22Rv1 (cell line): Measurements from ENCODE around the gene CMBL.

Source experiments
- H3K27ac ChIP-seq: fragments of 450-650 bp; 2 replicates; pipeline ENCODE4 v1.5.1; 2017
- ZFX ChIP-seq: fragments of 450-650 bp; IDR thresholded peaks from 2 replicates; pipeline ENCODE4 v1.6.1; 2017; ENCODE audit warnings: antibody characterized with exemption, borderline replicate concordance
- TF ChIP-seq, protein P1 (sequence below): fragments of 450-650 bp; IDR thresholded peaks from 2 replicates; pipeline ENCODE4 v1.5.1; 2017; ENCODE audit warnings: mild to moderate bottlenecking

Gene CMBL

DNA sequence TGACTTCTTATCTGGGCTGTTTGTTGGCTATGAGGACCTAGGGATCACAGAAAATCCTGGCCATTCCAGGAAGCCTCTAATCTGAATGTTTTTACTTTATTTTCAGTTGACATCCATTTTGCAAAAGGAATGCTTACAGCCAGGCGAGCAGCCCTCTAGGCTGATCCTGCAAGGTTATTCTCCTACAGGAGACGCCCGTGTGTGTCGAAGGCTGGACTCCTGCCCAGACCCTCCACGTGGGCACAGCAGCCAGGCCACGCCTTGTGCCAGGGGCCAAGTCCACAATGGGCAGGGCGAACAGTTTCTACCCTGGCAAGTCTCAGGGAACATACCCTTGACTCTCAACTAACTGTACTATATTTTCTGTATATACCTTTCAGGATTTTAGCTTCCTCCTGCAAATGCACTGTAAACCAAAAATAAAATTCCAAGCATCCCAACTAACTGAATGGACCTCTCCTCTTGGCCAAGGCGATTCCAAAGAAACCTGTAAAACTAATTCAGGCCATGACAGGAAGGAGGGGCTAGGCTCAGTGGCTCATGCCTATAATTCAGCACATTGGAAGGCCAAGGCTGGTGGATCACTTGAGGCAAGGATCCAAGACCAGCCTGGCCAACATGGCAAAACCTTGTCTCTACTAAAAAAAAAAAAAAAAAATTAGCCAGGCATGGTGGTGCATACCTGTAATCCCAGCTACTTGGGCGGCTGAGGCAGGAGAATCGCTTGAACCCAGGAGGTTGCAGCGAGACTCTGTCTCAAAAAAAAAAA lies 5.7 kb downstream of the CMBL start:
- TF ChIP-seq, protein P1, sequence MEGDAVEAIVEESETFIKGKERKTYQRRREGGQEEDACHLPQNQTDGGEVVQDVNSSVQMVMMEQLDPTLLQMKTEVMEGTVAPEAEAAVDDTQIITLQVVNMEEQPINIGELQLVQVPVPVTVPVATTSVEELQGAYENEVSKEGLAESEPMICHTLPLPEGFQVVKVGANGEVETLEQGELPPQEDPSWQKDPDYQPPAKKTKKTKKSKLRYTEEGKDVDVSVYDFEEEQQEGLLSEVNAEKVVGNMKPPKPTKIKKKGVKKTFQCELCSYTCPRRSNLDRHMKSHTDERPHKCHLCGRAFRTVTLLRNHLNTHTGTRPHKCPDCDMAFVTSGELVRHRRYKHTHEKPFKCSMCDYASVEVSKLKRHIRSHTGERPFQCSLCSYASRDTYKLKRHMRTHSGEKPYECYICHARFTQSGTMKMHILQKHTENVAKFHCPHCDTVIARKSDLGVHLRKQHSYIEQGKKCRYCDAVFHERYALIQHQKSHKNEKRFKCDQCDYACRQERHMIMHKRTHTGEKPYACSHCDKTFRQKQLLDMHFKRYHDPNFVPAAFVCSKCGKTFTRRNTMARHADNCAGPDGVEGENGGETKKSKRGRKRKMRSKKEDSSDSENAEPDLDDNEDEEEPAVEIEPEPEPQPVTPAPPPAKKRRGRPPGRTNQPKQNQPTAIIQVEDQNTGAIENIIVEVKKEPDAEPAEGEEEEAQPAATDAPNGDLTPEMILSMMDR = no peak
- no peak for TF ChIP-seq ZFX
- H3K27ac ChIP-seq = peak overlapping the region; percentile 80

DNA sequence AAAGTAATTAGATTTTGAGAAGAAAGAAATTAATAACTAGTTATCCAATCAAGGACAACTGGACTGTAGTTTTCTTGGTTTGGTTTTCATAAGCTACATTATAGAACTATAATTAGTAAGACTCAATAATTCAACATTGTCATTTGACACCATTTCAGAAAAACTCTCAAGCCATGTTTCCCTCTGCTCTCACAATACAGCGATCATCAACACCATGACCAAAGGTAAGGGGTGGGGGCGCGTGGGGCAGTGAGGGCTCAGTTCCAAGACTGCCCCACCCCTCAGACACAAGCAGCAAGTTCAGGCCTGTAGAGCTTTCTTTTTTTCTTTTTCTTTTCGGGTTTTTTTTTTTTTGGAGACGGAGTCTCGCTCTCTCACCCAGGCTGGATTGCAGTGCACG lies 6.4 kb downstream of the CMBL start:
- H3K27ac ChIP-seq = peak overlapping the region; percentile 80
- TF ChIP-seq, protein P1 = no peak
- TF ChIP-seq ZFX = no peak

DNA sequence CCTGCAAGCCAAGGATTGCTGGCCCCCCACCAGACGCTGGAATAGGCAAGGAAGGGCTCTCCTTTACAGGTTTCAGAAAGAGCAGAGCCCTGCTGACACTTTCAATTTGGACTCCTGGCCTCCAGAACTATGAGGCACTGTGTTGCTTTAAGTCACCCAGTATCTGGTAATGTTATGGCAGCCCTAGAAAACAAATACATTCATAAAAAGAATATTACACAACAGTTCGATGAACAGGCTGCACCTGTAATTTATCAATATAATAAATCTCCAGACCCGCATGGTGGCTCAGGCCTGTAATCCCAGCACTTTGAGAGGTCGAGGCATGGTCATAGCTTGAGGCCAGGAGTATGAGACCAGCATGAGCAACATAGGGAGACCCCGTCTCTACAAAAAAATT lies 7.5 kb downstream of the CMBL start:
- TF ChIP-seq, protein P1 = no peak
- no peak for TF ChIP-seq ZFX
- H3K27ac ChIP-seq = no peak overlapping the region

DNA sequence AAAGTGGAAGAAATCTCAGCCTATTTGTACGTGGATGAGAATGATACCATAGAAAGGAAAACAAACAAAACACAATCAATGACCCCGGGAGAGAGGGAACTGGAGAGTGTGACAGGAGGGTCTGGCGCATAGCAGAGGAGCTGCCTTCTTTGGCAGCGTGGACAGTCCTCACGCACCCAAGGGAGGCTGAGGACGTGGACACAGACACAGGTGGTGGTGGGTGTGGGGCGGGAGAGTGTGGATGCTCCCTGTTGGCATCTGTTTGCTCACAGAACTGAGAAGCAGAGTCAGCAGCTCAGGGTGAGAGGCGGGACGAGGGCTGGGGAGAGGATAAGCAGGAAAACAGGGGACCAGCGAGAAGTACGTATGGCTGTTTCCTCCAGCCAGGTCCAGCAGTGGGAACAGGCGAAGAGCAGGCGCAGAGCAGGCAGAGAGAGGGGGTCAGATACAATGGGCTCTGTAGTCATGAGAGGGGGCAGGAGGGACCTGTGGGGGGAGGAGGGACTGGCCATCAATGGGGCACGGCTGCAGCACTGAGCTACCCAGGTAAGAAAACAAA lies 10.0 kb downstream of the CMBL start:
- no peak for TF ChIP-seq ZFX
- H3K27ac ChIP-seq = no peak overlapping the region

DNA sequence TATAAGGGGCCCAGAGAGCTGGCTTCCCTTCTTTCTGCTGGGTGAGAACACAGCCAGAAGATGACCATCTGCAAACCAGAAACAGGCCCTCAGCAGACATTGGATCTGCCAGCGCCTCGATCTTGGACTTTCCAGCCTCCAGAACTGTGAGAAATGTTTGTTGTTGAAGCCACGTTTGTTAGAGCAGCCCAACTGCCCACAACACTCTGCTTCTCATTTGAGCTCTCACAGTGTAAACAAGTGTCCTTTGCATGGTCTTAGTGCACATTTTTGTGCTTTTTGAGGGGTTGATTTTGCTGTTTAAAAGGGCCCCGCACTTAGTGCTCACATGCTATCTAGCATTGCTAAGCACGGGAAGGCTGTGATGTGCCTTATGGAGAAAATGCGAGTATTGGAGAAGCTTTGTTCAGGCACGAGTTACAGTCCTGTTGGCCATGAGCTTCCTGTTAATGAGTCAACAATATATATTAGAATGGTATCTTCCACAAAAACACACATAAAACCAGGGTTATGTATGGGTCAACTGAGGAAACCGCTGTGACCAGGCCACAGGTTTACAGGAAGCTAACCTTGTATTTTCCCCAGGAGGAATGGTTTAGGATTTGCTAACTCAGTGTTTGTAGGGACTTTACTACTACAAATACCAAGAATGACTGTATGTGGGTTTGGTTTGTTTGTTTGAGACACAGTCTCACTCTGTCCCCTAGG lies 11.9 kb downstream of the CMBL start:
- TF ChIP-seq, protein P1 = no peak
- no peak for TF ChIP-seq ZFX
- no peak overlapping the region for H3K27ac ChIP-seq

DNA sequence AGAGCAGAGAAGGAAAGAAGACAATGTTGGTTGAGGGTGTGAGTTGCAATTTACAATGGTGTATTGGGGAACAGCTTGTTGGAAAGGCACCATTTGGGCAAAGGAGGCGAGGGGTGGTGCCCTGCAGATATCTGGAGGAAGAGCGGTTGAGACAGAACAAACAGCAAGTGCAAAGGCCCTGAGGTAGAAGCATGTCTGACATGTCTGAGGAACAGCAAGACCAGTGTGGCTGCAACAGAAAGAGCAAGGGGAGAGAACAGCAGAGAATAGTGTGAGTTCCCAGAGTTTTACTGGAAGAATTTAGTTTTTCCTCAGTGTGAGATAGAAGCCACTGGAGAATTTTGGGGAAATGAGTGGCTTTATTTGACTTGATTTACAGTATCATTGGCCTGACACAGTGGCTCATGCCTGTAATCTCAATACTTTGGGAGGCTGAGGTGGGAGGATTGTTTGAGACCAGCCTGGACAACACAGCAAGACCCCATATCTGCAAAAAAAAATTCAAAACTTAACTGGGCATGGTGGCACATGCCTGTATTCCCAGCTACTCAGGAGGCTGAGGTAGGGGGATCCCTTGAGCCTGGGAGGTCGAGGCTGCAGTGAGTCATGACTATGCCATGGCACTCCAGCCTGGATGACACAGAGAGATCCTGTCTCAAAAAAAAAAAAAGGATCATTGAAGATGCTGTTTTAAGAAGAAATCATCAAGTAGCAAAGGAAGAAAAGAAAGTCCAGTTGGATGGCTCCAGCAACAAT lies 13.6 kb downstream of the CMBL start:
- no peak overlapping the region for H3K27ac ChIP-seq
- TF ChIP-seq ZFX = no peak
- TF ChIP-seq, protein P1 = no peak

DNA sequence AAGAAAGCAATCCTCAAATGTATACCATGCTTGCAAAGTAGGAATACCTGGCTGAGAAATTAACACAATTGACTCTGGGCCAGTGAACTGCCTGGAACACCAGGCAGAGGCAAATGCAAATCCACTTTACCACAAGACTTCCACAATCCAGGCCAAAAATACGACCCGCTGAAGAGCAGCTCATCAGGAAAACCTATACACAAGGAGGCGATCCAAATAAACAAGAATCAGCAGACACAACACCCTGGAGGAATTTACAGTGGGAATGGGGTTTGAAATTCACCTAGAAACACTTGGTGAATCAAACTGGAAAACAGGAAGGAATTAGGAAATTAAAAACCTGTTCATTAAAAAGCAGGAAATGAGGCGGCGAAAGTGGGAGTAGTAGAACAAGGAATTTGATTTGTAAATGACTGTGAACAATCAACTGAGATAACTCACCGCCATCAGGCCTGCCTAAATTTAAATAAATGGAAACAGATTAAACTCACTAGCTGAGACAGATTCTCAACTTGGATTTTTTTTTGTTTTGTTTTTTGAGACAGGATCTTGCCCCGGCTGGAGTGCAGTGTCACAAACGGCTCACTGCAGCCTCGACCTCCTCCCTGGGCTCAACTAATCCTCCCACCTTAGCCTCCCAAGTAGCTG lies 15.9 kb downstream of the CMBL start:
- TF ChIP-seq, protein P1 = no peak
- no peak for TF ChIP-seq ZFX
- H3K27ac ChIP-seq = no peak overlapping the region
